ENCODE results near the gene DAB2IP. TPM values are rescaled to one million over a fixed set of nuclear protein-coding genes. Genes with fewer than 3 reads are reported as not detected.
A peak's percentile ranks its signal among the peaks of the same experiment; 100 is the strongest.

DAB2IP gene
- polyA plus RNA-seq, 4 donors, result 13.8 to 39.0 (median 28.3) TPM

DNA sequence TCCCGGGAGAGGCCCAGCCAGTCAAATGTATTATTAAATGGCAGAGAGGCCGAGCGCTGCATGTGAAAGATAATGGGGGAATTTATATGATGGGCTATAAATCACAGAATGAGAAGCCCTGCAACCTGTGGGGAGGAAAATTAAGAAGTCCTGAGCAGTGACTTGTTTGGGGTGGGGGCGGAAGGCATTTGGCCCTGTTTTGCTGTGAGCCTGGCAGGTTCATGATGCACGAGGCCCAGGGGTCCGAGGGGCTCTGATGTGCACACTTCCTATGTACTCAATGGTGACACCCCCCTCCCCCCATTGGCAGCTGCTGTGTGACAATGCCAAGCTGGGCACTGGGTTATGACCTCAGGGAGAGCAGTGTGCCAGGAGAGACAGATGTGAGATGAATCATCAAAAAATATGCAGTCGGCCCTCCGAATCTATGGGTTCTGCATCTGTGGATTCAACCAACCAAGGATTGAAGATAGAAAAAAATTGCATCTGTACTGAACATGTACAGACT lies 13.7 kb upstream of the DAB2IP start:
- 18 to 40% (median 32%) methylated on average over 7 to 8 of the region's 8 CpGs for WGBS, 3 donors
- Histone ChIP-seq H3K4me1 (ENCODE audit: control insufficient read depth in 3 of 3, insufficient read depth in 2 of 3, low read depth in 1 of 3, low read length in 2 of 3) (peaks cover 0 to 52% (median 4%) of the 10 kb centered on the region in 3 donors), H3K4me3 (ENCODE audit: low read depth in 1 of 3, low read length in 3 of 3) (no peak overlapping the region), H3K36me3 (ENCODE audit: control insufficient read depth in 3 of 3, insufficient read depth in 2 of 3, low read depth in 1 of 3, low read length in 3 of 3) (no peaks in the 10 kb centered on the region), H3K27ac (ENCODE audit: low read depth in 1 of 3, low read length in 2 of 3) (no peak overlapping the region), H3K27me3 (ENCODE audit: control insufficient read depth in 3 of 3, insufficient read depth in 3 of 3, low read length in 3 of 3) (no peaks in the 10 kb centered on the region), H3K9me3 (ENCODE audit: control insufficient read depth in 2 of 2, insufficient read depth in 1 of 2, low read depth in 1 of 2, low read length in 1 of 2) (peaks cover 0 to 6% of the 10 kb centered on the region in 2 donors)
- DNase-seq (peak; percentile 50 to 52), FAIRE-seq (no peak)

DNA sequence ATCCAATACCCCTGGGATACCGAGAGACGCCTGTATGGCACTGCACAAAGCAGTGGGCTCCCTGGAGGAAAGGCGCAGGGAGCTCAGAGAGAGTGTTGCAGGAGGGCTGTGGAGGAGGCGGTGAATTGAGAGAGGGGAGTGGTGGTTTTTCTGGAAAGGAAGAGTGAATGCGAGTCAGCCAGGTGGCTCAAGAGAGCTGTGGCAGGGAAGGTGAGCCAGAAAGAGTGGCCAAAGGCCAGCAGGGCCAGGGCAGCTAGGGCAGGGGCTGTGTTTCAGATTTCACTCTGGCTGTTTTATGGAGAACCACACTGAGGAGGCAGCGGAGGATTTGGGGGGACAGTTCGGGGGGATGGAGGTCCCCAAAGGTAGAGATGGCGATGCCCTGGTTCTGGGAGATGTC lies 13.0 kb upstream of the DAB2IP start:
- Histone ChIP-seq H3K27ac (ENCODE audit: low read depth in 1 of 3, low read length in 2 of 3) (no peak overlapping the region), H3K9me3 (ENCODE audit: control insufficient read depth in 2 of 2, insufficient read depth in 1 of 2, low read depth in 1 of 2, low read length in 1 of 2) (peaks cover 0 to 6% of the 10 kb centered on the region in 2 donors), H3K4me1 (ENCODE audit: control insufficient read depth in 3 of 3, insufficient read depth in 2 of 3, low read depth in 1 of 3, low read length in 2 of 3) (peaks cover 0 to 48% (median 4%) of the 10 kb centered on the region in 3 donors), H3K4me3 (ENCODE audit: low read depth in 1 of 3, low read length in 3 of 3) (no peak overlapping the region), H3K36me3 (ENCODE audit: control insufficient read depth in 3 of 3, insufficient read depth in 2 of 3, low read depth in 1 of 3, low read length in 3 of 3) (no peaks in the 10 kb centered on the region), H3K27me3 (ENCODE audit: control insufficient read depth in 3 of 3, insufficient read depth in 3 of 3, low read length in 3 of 3) (no peaks in the 10 kb centered on the region)
- WGBS, 3 donors, result 82 to 92% (median 90%) methylated on average over 8 of the region's 8 CpGs
- DNase-seq (no peak), FAIRE-seq (no peak)

DNA sequence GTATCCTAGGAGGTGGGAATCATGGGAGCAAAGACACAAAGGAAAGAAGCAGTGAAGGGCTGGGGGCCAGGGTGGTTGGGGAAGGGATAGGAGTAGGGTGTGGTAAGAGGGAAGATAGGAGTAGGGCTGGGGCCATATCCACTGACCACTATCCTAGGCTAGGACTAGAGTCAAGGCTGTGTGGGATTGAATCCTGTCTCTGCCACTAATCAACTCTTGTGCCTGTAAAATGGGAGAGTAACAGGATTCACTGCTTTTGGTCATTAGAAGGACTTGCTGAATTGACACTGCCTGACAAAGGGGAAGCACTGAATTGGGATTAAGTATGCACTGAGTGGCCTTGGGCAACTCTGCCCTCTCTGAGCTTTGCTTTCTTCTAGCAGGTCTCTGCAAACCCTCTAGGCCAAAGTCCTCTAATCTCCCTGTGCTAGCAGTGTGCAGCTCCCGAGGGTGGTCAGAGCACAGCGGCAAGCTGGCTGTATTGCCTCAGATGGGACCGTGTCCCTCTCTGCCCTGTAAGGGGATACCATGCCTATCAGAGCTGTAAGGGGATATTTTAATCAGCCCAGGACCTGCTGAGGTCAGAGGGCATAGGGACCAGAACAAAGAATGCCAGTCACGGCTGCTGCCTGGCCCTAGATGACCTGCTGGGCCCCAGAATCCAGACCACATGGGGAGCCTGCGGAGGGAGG lies 12.4 kb upstream of the DAB2IP start:
- DNase-seq (peak in 1 of 2 donors; percentile 47), FAIRE-seq (no peak)
- H3K36me3 ChIP-seq (ENCODE audit: control insufficient read depth in 3 of 3, insufficient read depth in 2 of 3, low read depth in 1 of 3, low read length in 3 of 3), result no peaks in the 10 kb centered on the region
- peaks cover 0 to 6% of the 10 kb centered on the region in 2 donors for H3K9me3 ChIP-seq (ENCODE audit: control insufficient read depth in 2 of 2, insufficient read depth in 1 of 2, low read depth in 1 of 2, low read length in 1 of 2)
- H3K27ac ChIP-seq (ENCODE audit: low read depth in 1 of 3, low read length in 2 of 3), result no peak overlapping the region
- H3K4me1 ChIP-seq (ENCODE audit: control insufficient read depth in 3 of 3, insufficient read depth in 2 of 3, low read depth in 1 of 3, low read length in 2 of 3), result peaks cover 0 to 41% (median 4%) of the 10 kb centered on the region in 3 donors
- H3K27me3 ChIP-seq (ENCODE audit: control insufficient read depth in 3 of 3, insufficient read depth in 3 of 3, low read length in 3 of 3), result no peaks in the 10 kb centered on the region
- H3K4me3 ChIP-seq (ENCODE audit: low read depth in 1 of 3, low read length in 3 of 3), result no peak overlapping the region
- 67 to 79% (median 76%) methylated on average over 5 of the region's 5 CpGs for WGBS, 3 donors

DNA sequence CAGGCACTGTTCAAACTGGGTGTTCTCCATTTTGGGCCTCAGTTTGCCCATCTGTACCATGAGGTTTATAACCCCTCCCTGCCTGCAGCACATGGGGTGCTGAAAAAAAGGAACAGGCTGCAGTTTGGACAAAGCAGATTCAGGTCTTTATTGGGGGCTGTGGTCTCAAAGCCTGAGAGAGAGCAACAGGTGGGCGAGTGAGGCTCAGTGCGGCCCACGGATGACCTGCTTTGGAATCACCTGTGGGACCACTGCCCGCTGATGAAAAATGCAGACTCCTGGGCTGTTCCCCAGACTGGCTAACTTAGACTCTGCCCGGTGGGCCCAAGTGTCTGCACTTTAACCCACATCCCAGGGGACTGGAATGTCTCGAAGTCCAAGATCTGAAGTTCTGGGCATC lies 11.8 kb upstream of the DAB2IP start:
- Histone ChIP-seq H3K27ac (ENCODE audit: low read depth in 1 of 3, low read length in 2 of 3) (no peak overlapping the region), H3K4me3 (ENCODE audit: low read depth in 1 of 3, low read length in 3 of 3) (no peak overlapping the region), H3K27me3 (ENCODE audit: control insufficient read depth in 3 of 3, insufficient read depth in 3 of 3, low read length in 3 of 3) (no peaks in the 10 kb centered on the region), H3K36me3 (ENCODE audit: control insufficient read depth in 3 of 3, insufficient read depth in 2 of 3, low read depth in 1 of 3, low read length in 3 of 3) (no peaks in the 10 kb centered on the region), H3K4me1 (ENCODE audit: control insufficient read depth in 3 of 3, insufficient read depth in 2 of 3, low read depth in 1 of 3, low read length in 2 of 3) (peaks cover 0 to 36% (median 4%) of the 10 kb centered on the region in 3 donors), H3K9me3 (ENCODE audit: control insufficient read depth in 2 of 2, insufficient read depth in 1 of 2, low read depth in 1 of 2, low read length in 1 of 2) (peaks cover 0 to 6% of the 10 kb centered on the region in 2 donors)
- FAIRE-seq (no peak), DNase-seq (no peak)
- whole genome bisulfite sequencing, 3 donors, result 85 to 87% (median 86%) methylated on average over 6 of the region's 6 CpGs

DNA sequence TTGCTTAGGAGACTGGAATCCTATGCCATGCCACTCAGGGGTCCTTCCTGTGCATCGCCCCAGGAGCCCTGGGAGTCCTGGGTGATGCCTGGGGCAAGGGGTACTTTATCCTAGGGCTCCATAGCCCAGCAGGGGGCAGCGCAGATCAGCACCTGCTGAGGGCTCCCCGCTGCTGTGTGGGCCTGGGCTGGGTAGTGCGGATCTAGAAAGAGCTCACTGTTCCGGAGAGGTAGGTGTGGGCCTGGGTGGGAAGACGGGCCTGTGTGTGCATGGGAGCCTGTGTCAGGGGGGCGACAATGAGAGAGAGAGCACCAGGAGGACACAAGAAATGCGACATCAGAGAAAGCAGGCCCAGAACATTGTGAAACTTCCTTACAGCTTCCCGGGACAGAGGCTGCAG lies 11.4 kb upstream of the DAB2IP start:
- no peak for FAIRE-seq
- peak overlapping the region in 2 of 3 donors; percentile 35 to 56 for H3K27ac ChIP-seq (ENCODE audit: low read depth in 1 of 3, low read length in 2 of 3)
- WGBS, 3 donors, result 23 to 61% (median 27%) methylated on average over 9 of the region's 9 CpGs

DNA sequence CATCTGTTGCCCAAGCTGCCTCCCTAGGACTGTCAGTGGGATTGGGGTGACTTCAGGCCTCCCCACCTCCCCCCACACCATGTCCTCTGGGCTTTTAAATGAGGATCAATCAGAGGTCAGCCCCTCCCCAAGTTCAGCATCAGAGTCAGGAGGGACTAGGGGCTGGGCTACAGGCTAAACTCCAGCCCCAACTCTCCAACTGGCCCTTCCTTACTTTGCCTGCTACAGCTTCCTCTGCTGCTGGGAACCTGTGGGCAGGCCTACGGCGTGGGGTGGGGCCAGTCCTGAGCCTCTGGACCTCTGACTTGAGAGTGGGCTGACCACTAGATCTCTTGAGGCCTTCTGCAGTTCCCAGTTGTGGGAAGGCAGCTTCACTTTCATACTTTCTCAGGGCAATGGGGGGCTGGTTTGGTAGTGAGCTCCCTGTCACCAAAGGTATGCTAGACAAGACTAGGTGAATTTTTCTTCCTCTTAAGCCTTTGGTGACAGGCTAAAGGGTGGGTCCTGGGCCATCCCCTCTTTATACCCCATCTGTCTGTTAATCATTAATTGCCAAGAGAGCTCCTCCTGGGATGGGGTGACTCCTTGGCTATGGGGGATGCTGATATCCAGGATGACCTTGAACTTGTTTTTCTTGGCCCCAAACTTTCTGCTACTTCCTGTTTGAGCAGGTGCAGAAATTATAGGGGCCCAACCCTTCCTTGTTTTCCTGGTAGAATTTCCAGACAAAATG lies 10.8 kb upstream of the DAB2IP start:
- 21 to 54% (median 41%) methylated on average over 2 of the region's 2 CpGs for WGBS, 3 donors
- peaks cover 0 to 6% of the 10 kb centered on the region in 2 donors for H3K9me3 ChIP-seq (ENCODE audit: control insufficient read depth in 2 of 2, insufficient read depth in 1 of 2, low read depth in 1 of 2, low read length in 1 of 2)
- peak; percentile 25 to 57 for DNase-seq
- no peaks in the 10 kb centered on the region for H3K36me3 ChIP-seq (ENCODE audit: control insufficient read depth in 3 of 3, insufficient read depth in 2 of 3, low read depth in 1 of 3, low read length in 3 of 3)
- peaks cover 0 to 39% (median 4%) of the 10 kb centered on the region in 3 donors for H3K4me1 ChIP-seq (ENCODE audit: control insufficient read depth in 3 of 3, insufficient read depth in 2 of 3, low read depth in 1 of 3, low read length in 2 of 3)
- FAIRE-seq, result no peak
- H3K4me3 ChIP-seq (ENCODE audit: low read depth in 1 of 3, low read length in 3 of 3), result no peak overlapping the region
- H3K27ac ChIP-seq (ENCODE audit: low read depth in 1 of 3, low read length in 2 of 3), result peak overlapping the region in 2 of 3 donors; percentile 35 to 56
- H3K27me3 ChIP-seq (ENCODE audit: control insufficient read depth in 3 of 3, insufficient read depth in 3 of 3, low read length in 3 of 3), result no peaks in the 10 kb centered on the region

More for the DNA sequence above, 11.4 kb upstream of the DAB2IP start:
- peaks cover 0 to 6% of the 10 kb centered on the region in 2 donors for H3K9me3 ChIP-seq (ENCODE audit: control insufficient read depth in 2 of 2, insufficient read depth in 1 of 2, low read depth in 1 of 2, low read length in 1 of 2)
- no peaks in the 10 kb centered on the region for H3K36me3 ChIP-seq (ENCODE audit: control insufficient read depth in 3 of 3, insufficient read depth in 2 of 3, low read depth in 1 of 3, low read length in 3 of 3)
- H3K4me3 ChIP-seq (ENCODE audit: low read depth in 1 of 3, low read length in 3 of 3), result no peak overlapping the region
- DNase-seq, result peak; percentile 77 to 84
- peaks cover 0 to 36% (median 4%) of the 10 kb centered on the region in 3 donors for H3K4me1 ChIP-seq (ENCODE audit: control insufficient read depth in 3 of 3, insufficient read depth in 2 of 3, low read depth in 1 of 3, low read length in 2 of 3)
- no peaks in the 10 kb centered on the region for H3K27me3 ChIP-seq (ENCODE audit: control insufficient read depth in 3 of 3, insufficient read depth in 3 of 3, low read length in 3 of 3)

DNA sequence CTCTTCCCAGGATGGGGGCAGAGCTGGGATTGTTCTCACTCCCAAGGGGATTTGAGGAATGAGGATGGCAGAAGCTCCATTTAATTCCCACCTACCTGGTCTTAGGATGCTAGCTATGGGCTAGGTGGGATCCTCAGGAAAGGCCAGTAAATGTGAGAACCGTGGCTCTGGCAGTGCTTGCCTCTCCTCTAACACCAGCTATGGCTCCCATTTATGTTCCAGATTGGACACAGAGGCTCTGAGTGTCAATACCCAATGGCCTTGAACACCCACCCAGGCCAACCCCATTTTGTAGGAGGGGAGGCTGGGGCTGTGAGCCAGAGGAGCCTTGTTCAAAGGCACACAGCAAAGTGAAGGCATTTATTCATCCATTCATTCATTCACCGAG lies 10.2 kb upstream of the DAB2IP start:
- no peak for FAIRE-seq
- peaks cover 0 to 6% of the 10 kb centered on the region in 2 donors for H3K9me3 ChIP-seq (ENCODE audit: control insufficient read depth in 2 of 2, insufficient read depth in 1 of 2, low read depth in 1 of 2, low read length in 1 of 2)
- H3K4me1 ChIP-seq (ENCODE audit: control insufficient read depth in 3 of 3, insufficient read depth in 2 of 3, low read depth in 1 of 3, low read length in 2 of 3), result peaks cover 0 to 39% (median 4%) of the 10 kb centered on the region in 3 donors
- WGBS, 3 donors, result 52 to 79% (median 70%) methylated on average over 2 of the region's 2 CpGs
- H3K27ac ChIP-seq (ENCODE audit: low read depth in 1 of 3, low read length in 2 of 3), result no peak overlapping the region
- H3K4me3 ChIP-seq (ENCODE audit: low read depth in 1 of 3, low read length in 3 of 3), result no peak overlapping the region
- no peaks in the 10 kb centered on the region for H3K27me3 ChIP-seq (ENCODE audit: control insufficient read depth in 3 of 3, insufficient read depth in 3 of 3, low read length in 3 of 3)
- H3K36me3 ChIP-seq (ENCODE audit: control insufficient read depth in 3 of 3, insufficient read depth in 2 of 3, low read depth in 1 of 3, low read length in 3 of 3), result no peaks in the 10 kb centered on the region
- DNase-seq, result no peak

DNA sequence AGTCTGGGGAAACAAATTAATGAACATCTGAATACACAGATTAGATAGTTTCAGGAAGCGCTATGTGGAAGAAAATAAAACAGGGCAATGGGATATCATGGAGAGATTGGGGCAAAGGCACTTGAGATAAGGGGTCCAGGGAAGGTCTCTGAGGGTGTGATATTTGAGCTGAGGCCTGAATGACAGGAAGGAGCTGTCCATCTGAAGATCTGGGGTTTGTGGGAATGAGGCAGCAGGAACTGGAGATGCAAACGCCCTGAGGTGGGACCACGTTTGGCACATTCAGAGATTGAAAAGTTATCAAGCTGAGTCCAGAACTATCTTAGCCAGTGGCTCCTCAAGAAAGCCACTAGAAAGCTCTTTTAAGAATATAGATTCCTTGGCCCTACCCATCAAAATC lies 8.7 kb upstream of the DAB2IP start:
- FAIRE-seq, result no peak
- WGBS, 3 donors, result 56 to 78% (median 64%) methylated on average over 3 of the region's 3 CpGs
- Histone ChIP-seq H3K9me3 (ENCODE audit: control insufficient read depth in 2 of 2, insufficient read depth in 1 of 2, low read depth in 1 of 2, low read length in 1 of 2) (peaks cover 0 to 6% of the 10 kb centered on the region in 2 donors), H3K27ac (ENCODE audit: low read depth in 1 of 3, low read length in 2 of 3) (no peak overlapping the region), H3K4me1 (ENCODE audit: control insufficient read depth in 3 of 3, insufficient read depth in 2 of 3, low read depth in 1 of 3, low read length in 2 of 3) (peaks cover 0 to 32% (median 4%) of the 10 kb centered on the region in 3 donors), H3K27me3 (ENCODE audit: control insufficient read depth in 3 of 3, insufficient read depth in 3 of 3, low read length in 3 of 3) (no peaks in the 10 kb centered on the region), H3K4me3 (ENCODE audit: low read depth in 1 of 3, low read length in 3 of 3) (no peak overlapping the region), H3K36me3 (ENCODE audit: control insufficient read depth in 3 of 3, insufficient read depth in 2 of 3, low read depth in 1 of 3, low read length in 3 of 3) (no peaks in the 10 kb centered on the region)
- no peak for DNase-seq
